GM23248 (cell line): ENCODE results near the gene IRF8.

ENCODE experiments used
- EZH2 ChIP-seq: fragments of 200-600 bp; sonication (generic); IDR thresholded peaks from 2 replicates; pipeline ENCODE4 v1.6.1; 2018; ENCODE audit warnings: antibody characterized with exemption, mild to moderate bottlenecking; ENCODE audit not compliant: insufficient read depth, poor library complexity, severe bottlenecking
- EZH2phosphoT487 ChIP-seq: fragments of 200-600 bp; sonication (generic); IDR thresholded peaks from 2 replicates; pipeline ENCODE4 v1.6.1; 2018; ENCODE audit warnings: antibody characterized with exemption, moderate library complexity, mild to moderate bottlenecking, low read depth; ENCODE audit not compliant: insufficient read depth

DNA sequence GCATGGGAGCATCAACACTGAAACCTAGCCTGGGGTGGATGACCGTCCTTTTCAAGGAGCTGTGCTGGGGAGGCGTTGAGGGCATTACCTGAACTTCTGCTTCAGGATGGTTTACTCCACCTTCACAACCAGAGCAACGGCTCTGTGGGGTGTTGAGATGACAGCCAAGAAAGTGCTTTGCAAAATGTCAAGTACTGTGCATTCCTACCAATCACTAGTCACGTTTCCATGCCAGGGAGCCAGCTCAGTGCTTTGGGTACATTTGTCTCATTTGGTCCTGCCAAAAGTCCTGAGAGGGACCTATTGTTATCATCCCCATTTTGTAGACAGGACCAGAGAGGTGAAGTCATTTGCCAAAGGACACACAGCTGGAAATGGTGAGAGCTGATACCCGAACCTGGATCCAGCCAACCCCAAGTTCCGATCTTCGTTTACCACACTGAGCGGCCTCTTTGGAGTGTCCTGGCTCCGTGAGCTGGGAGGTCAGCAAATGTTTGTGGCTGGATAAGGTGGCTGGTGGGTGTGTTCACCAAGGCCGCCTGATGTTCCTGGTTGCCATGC is 61.6 kb downstream of the IRF8 start:
- TF ChIP-seq EZH2: no peak
- TF ChIP-seq EZH2phosphoT487: no peak
